NT2/D1 (cell line): ENCODE measurements around the gene TBX4.

Source experiments
- SUZ12 ChIP-seq: IDR thresholded peaks from 2 replicates; pipeline ENCODE4 v1.6.1; 2011; ENCODE audit not compliant: insufficient read length, insufficient read depth; ENCODE audit errors: extremely low read depth
- YY1 ChIP-seq: IDR thresholded peaks from 2 replicates; pipeline ENCODE4 v1.6.1; 2011; ENCODE audit not compliant: insufficient read length, insufficient read depth
- ZNF274 ChIP-seq: IDR thresholded peaks from 2 replicates; pipeline ENCODE4 v1.6.1; 2011; ENCODE audit warnings: mild to moderate bottlenecking, low read depth, low read length

DNA sequence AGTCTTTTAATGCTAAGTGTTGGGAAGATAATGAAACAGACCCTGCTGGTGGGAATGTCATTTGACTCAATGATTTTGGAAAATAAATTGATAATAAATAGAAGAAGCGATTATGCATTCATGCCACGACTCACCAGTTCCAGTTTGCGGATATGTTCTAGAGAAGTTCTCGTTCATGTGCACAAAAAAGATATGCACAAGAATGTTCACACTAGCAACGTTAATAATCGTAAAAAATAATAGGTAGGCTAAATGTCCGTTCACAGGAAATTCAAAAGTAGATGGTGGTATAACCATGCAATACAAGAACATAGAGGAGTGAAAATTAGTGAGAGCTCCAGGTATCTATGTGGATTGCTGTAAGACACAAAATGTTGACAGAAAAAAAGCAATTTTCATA is 79.0 kb downstream of the TBX4 start:
- no peak for TF ChIP-seq YY1
- no peak for TF ChIP-seq ZNF274
- no peak for TF ChIP-seq SUZ12
